ENCODE data around the gene NCOA4. TPM values are rescaled to one million over a fixed set of nuclear protein-coding genes. Genes with fewer than 3 reads are reported as not detected.
A peak's percentile ranks its signal among the peaks of the same experiment; 100 is the strongest.

Gene NCOA4
- total RNA-seq (ENCODE audit: unreplicated experiment) = 191 TPM
- long read RNA-seq, transcript NCOA4-204 (10 exons, 3,549 nt) = major isoform, 81 of 101 reads
- long read RNA-seq, partial matches to known transcripts = 10 of 101 reads
- long read RNA-seq, other reads (novel, unspliced or antisense) = 7 of 101 reads

DNA sequence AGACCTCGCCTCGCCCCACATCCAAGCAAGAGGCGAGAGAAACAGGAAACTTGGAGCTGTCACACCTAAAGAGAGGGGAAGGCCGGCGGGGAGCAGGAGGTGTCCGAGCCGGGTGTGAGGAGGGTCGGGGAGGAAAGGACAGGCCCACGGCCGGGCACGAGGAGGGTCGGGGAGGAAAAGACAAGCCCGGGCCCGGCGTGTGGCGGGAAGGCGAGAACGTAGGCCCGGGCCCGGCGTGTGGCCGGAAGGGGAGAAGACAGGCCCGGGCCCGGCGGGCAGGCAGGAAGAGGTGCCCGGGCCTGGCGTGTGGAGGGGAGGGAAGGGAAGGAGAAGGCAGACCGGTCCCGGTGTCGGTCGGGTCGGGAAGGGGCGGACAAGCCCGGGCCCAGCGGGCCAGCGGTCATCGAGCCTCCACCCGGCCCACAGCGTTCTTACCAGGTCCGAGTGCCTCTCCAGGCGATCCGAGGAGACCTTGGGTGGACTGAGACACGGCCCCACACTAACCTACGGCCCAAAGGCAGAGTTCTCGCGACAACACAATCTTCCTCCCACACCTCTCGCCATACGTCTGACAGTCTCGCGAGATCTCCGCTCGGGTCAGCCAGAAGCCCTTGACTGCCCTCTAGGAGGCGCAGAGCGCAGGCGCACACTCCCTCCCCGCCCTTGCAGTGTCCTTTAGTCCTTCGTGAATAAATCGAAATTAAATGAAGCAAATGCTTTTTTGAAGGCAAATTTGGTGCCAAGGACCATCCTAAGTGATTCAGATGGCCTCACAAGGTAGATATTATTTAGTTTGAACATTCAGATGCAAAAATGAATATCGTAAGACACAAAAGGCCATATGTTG is at the start of gene NCOA4:
TSS of gene NCOA4 (minus strand) at position 533 of the 847 bp plus-strand sequence. CDS start 13,943 bp downstream, outside the sequence.
- peak within 1 kb of the TSS; percentile 94 for H3K4me3 Mint-ChIP-seq (ENCODE audit: unreplicated experiment)
- H3K27ac Mint-ChIP-seq (ENCODE audit: unreplicated experiment) = peak within 1 kb of the TSS; percentile 92
- H3K27me3 Mint-ChIP-seq (ENCODE audit: unreplicated experiment) = peaks cover 2% of the 10 kb centered on the region
- no peaks in the 10 kb centered on the region for H3K36me3 Mint-ChIP-seq (ENCODE audit: low read depth, unreplicated experiment)
- TF ChIP-seq, protein P1, sequence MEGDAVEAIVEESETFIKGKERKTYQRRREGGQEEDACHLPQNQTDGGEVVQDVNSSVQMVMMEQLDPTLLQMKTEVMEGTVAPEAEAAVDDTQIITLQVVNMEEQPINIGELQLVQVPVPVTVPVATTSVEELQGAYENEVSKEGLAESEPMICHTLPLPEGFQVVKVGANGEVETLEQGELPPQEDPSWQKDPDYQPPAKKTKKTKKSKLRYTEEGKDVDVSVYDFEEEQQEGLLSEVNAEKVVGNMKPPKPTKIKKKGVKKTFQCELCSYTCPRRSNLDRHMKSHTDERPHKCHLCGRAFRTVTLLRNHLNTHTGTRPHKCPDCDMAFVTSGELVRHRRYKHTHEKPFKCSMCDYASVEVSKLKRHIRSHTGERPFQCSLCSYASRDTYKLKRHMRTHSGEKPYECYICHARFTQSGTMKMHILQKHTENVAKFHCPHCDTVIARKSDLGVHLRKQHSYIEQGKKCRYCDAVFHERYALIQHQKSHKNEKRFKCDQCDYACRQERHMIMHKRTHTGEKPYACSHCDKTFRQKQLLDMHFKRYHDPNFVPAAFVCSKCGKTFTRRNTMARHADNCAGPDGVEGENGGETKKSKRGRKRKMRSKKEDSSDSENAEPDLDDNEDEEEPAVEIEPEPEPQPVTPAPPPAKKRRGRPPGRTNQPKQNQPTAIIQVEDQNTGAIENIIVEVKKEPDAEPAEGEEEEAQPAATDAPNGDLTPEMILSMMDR (IDR thresholded peaks at IDR 0.05; ENCODE audit: unreplicated experiment) = peak; percentile 50
- H3K4me1 Mint-ChIP-seq (ENCODE audit: unreplicated experiment) = peaks cover 52% of the 10 kb centered on the region
- H3K9me3 Mint-ChIP-seq (ENCODE audit: unreplicated experiment) = no peaks in the 10 kb centered on the region
- DNase-seq (ENCODE audit: low spot score) = peak; percentile 95

DNA sequence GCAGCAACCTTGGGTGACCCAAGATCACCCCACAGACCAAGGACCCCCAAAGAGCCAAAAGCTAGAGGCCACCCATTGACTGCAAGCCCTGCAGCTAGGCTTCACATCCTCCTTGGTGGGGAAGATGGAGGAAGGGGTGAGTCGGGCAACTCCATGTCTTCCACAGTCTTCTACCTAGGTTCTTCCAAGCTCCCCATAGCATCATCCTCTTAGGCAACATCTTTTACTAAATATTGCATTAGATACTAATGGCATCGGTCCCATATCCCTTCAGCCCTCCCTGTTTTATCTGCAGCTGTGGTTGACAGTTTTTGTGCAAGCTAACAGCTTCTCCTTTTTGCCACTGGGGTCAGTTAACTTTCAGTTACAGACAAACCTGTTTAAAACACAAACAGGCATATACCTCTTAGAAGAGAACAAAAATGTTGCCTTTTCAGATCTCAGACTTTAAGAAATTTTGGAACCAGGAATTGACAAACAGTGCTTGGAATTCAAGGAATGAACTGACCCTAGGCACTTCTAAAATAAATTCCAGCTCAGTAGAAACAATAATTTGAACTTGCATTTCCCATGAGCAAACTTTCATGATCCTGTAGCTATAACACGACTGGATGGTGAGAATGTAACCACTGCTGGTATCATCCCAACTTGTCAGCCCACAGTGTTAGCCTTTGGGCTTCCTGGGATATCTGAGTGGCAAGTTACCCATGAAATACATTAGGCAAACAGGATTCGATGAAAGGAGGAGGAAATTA is 49.6 kb upstream of the NCOA4 start:
- no peak for DNase-seq (ENCODE audit: low spot score)
- no peak overlapping the region for H3K27ac Mint-ChIP-seq (ENCODE audit: unreplicated experiment)
- H3K4me3 Mint-ChIP-seq (ENCODE audit: unreplicated experiment) = no peak overlapping the region
- H3K36me3 Mint-ChIP-seq (ENCODE audit: low read depth, unreplicated experiment) = no peaks in the 10 kb centered on the region
- H3K27me3 Mint-ChIP-seq (ENCODE audit: unreplicated experiment) = peaks cover 5% of the 10 kb centered on the region
- TF ChIP-seq, protein P1 (IDR thresholded peaks at IDR 0.05; ENCODE audit: unreplicated experiment) = no peak
- no peaks in the 10 kb centered on the region for H3K9me3 Mint-ChIP-seq (ENCODE audit: unreplicated experiment)
- no peaks in the 10 kb centered on the region for H3K4me1 Mint-ChIP-seq (ENCODE audit: unreplicated experiment)

DNA sequence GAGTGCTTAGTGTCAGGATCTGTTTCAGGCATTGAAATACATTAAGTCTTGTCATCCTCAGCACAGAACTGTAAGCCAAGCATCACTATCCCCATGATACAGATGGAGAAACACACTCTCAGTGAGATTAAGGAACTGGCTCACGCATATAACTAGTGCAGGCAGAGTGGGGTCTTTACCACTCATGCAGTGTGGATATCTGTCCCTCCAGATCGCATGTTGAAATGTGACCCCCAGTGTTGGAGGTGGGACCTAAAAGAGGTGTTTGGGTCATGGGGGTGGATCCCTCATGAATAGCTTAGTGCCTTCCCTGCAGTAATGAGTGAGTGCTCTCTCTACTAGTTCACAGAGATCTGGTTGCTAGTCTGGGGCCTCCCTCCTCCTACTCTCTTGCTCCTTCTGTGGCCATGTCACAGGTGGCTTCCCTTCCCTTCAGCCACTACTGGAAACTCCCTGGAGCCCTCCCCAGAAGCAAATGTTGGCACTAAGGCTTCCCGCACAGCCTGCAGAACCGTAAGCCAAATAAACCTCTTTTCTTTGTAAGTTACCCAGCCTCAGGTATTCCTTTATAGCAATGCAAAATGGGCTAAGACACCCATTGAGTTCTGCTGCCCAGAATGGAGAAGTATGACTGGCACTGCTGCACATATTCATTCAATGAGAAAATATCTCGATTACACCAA is 47.4 kb upstream of the NCOA4 start:
- no peaks in the 10 kb centered on the region for H3K9me3 Mint-ChIP-seq (ENCODE audit: unreplicated experiment)
- no peak overlapping the region for H3K27ac Mint-ChIP-seq (ENCODE audit: unreplicated experiment)
- no peaks in the 10 kb centered on the region for H3K36me3 Mint-ChIP-seq (ENCODE audit: low read depth, unreplicated experiment)
- TF ChIP-seq, protein P1 (IDR thresholded peaks at IDR 0.05; ENCODE audit: unreplicated experiment) = no peak
- no peak for DNase-seq (ENCODE audit: low spot score)
- H3K27me3 Mint-ChIP-seq (ENCODE audit: unreplicated experiment) = peaks cover 5% of the 10 kb centered on the region
- no peak overlapping the region for H3K4me3 Mint-ChIP-seq (ENCODE audit: unreplicated experiment)
- no peaks in the 10 kb centered on the region for H3K4me1 Mint-ChIP-seq (ENCODE audit: unreplicated experiment)

DNA sequence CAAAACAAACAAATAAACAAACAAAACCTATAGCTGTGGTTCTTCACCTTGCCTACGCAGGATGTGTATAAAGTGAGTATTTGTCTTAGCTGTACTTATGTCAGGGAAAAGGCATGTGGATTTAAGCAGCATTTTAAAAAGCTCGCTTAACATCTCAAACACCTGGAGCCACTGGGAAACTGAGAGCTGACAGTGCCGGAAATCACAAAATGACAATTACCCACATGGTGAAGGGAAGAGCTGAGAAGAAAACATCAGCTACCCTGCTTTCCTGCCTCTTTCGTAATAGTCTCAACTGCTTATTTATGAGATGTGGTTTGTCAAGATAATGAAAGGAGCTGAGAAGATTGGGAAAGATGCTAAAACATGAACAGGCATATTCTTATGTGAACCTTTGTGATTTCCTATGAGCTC is 46.7 kb upstream of the NCOA4 start:
- peaks cover 2% of the 10 kb centered on the region for H3K27me3 Mint-ChIP-seq (ENCODE audit: unreplicated experiment)
- no peaks in the 10 kb centered on the region for H3K9me3 Mint-ChIP-seq (ENCODE audit: unreplicated experiment)
- TF ChIP-seq, protein P1 (IDR thresholded peaks at IDR 0.05; ENCODE audit: unreplicated experiment) = no peak
- H3K36me3 Mint-ChIP-seq (ENCODE audit: low read depth, unreplicated experiment) = no peaks in the 10 kb centered on the region
- no peak overlapping the region for H3K4me3 Mint-ChIP-seq (ENCODE audit: unreplicated experiment)
- no peaks in the 10 kb centered on the region for H3K4me1 Mint-ChIP-seq (ENCODE audit: unreplicated experiment)
- DNase-seq (ENCODE audit: low spot score) = no peak
- no peak overlapping the region for H3K27ac Mint-ChIP-seq (ENCODE audit: unreplicated experiment)

Data from endothelial cell (in vitro differentiated cells).